IPS DF 19.7 (cell line): ENCODE measurements around the gene MSI2.

Experiments used
- DNase-seq: peaks from one replicate; pipeline ENCODE4 v3.0.0-alpha.2; 2013; ENCODE audit warnings: low read depth, low spot score

The MSI2 gene

DNA sequence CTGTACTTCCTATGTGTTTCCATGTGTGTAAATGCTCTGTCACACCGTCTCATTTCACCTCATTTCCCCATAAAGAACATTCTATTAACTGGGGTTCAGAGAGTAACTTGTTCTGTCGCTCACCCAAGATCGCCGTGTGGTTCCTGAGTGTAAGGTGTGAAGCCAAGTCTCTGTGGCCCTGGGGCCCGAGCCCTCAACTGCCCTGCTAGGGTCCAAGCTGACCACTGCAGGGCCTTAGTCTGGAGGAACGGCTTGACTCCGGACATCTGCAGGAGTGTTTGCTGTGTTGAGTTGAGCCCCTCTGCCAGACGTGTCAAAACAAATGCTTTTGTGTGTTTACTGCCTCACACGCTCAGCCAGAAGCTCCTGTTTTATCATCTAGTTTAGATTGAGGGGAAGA lies 244.7 kb downstream of the MSI2 start:
- no peak for DNase-seq

DNA sequence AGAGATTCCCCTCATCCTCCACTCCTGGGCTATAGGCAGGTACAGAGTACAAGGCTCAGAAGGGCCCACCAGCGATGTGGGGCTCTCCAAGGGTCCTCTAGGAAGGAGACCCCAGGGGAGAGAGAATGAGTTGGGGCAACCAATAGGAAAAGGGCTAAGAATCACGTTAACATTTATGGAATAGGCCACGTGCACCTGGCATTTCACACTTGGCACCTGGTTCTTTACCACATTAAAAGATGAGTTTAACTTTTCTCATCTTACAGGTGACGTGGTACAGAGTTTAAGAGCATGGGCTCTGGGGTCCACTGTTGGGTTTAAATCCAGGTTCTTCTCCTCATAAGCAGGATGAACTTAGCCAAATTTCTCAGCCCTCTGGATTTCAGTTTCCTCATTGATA lies 245.7 kb downstream of the MSI2 start:
- no peak for DNase-seq

DNA sequence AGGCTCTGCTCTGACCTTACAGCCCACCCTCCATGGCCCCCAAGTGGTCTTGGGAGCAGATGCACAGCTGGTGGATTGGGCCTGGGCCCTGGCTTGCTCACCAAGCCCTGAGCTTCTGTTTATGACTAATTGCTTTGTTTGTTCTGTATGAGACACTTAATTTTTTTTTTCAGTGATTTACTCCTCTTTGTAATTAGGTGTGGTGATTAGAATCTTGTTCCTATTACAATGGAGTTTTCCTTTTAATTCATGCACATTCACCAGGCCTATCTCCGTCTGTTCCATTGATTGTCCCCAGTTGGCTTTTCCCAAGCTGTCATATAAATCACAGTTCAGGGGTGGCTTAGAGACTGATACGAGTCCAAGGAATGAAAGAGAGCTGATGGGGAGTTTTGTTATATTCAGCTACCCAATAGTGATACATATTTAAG lies 246.5 kb downstream of the MSI2 start:
- DNase-seq, result no peak

DNA sequence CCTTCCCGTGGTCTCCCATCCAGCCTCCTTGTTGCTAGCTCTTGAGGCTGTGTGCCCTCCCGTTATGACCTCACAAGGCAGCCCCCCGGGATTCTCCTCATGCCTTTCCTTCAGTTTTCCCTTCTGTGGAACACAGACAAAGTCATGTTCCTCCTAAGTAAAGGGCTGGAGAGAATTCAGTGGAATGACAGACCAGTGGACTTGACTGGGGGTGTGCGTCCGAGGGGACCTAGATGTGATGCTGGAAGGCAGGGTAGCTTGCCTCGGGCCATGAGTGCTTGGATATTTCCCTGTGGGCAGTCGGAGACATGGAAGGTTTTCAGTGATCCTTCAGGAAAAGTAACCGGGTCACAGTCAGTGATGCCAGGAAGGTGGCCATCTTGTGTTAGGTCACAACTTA lies 247.9 kb downstream of the MSI2 start:
- no peak for DNase-seq

GRCh38 chr17:57505841-57506773 lies 249.8 kb downstream of the MSI2 start:
- no peak for DNase-seq

- DNase-seq, result no peak
Measured at GRCh38 chr17:57506774-57507127, 250.4 kb downstream of the MSI2 start.

- no peak for DNase-seq
Measured at GRCh38 chr17:57507828-57508227, 251.5 kb downstream of the MSI2 start.

DNA sequence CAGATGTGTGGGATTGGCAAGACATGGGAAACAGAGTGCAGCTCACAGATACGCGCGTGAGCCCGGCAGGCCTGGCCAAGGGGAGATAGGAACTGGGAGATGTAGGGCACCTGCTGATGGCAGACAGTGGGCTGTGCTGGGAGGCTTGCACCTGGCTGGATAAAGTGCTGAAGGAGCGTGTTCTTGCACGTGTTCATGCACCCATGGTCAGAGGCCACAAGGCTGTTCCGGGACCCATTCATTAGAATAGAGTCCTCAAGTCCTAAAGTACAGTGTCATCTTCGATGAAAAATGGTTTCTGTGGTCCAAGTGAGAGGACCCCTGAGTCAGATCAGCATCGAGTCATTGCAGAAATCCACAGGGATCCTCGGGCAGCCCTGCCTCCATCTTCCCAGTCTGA lies 252.3 kb downstream of the MSI2 start:
- no peak for DNase-seq

GRCh38 chr17:57511475-57512123 lies 255.3 kb downstream of the MSI2 start:
- DNase-seq, result no peak

DNA sequence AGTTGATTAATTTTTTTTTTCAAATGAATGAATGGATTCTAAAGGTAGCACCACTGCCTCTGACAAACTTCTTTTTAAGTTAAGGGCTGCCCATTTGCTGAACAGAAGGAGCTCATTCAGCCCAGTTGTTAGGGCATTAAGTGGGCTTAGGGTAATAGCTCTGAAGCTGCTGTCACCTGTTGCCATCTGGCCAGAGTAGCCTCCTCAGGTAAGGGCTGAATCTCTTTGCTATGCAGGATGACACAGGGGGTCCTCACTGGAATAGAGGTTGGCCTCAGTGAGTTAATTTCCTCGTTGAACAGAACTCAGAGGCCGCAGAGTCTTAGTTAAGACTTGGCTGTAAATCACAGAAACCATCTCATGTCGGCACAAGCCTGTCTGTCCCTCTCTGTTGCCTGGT lies 255.9 kb downstream of the MSI2 start:
- DNase-seq, result no peak

DNA sequence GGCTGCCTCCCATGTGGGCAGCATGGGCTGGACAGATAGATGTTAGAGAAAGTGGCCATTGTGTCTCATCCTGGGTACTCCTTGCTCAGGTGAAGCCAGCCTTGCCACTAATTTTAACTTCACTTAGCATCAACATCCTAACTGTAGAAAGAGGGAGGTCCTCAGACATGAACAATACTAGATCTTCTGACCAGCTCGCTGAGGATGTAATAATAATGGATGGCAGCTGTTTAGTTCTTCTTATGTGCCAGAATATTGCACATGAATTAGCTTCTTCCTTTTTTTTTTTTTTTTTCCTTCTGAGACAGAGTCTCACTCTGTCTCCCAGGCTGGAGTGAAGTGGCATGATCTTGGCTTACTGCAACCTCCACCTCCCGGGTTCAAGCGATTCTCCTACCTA lies 256.4 kb downstream of the MSI2 start:
- no peak for DNase-seq

DNA sequence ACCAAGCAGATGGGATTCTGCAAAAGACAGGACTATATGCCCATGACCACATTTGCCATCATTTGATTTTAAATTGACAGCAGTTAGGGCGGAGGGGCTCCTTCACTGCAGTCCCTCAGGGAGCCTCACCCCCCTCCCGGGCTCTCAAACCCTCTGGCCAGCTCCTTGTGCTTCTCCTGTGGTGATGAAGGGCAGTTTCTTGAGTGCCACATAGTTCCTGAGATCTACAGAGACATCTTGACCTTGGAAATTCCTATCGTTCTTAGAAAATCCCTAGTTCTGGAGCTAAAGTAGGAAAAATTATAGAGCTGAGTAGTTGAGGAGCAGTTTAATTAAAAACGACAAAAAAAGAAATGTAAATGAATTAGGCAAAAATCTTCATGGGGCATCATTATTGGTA lies 257.2 kb downstream of the MSI2 start:
- DNase-seq, result no peak

DNA sequence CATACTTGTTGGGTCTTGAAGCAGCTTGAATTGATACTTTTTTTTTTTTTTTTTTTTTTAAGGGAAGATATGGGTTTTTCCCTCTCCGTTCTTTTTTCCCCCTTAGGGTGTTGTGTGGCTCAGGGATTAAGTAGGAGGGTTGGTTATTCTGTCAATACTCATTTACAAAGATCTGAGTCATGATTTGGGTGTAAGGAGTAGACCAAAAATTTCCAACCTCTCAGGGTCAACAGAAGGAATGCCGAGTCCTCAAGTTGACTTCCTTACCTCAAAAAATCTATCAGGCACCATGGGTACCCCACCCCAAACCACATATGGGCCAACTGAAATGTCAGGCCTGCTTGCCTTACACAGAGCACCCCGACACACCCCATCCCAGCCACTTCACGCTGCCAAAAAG lies 258.3 kb downstream of the MSI2 start:
- DNase-seq, result no peak

DNA sequence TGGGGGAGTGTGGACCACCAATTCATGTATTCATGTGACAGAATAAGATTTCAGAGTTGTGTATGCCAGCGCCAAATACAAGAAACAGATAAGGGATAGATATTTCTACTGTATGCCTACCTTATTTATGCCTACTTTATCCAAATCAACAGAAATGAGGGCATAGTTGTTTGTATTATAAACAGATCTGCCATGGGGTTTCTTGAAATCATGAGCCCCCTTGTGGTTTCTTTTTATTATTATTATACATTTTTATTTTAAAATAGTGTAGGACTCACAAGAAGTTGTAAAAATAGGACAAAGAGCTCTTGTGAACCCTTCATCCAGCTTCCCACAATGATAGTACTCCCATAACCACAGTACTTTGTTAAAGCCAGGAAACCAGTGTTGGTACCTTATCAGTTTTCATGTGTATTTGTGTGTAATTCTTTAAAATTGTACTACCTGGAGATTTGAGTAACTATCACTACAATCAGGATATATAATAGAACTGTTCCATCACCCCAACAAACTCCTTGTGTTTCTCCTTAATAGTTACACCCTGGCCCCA lies 259.4 kb downstream of the MSI2 start:
- DNase-seq, result no peak

- DNase-seq, result no peak
Measured at GRCh38 chr17:57516290-57517230, 260.2 kb downstream of the MSI2 start.

DNA sequence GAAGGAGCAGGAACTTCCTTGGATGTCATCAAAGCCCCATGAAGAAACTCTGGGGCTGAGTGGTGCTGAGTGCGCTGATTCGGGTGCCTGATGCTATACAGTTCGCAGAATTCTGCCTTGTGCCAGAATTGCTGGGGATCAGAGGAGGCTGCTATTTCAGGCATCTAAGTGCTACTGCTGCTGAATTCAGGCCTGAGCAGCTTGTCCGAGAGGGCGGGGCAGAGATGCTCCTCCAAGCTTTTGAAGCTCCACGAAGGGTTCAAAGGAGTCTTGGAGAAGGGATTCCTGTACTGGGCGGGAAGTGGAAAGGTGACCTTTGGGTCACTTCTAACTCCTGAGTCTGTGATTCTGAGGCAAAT lies 260.9 kb downstream of the MSI2 start:
- DNase-seq, result no peak

- no peak for DNase-seq
Measured at GRCh38 chr17:57517632-57518456, 261.5 kb downstream of the MSI2 start.

DNA sequence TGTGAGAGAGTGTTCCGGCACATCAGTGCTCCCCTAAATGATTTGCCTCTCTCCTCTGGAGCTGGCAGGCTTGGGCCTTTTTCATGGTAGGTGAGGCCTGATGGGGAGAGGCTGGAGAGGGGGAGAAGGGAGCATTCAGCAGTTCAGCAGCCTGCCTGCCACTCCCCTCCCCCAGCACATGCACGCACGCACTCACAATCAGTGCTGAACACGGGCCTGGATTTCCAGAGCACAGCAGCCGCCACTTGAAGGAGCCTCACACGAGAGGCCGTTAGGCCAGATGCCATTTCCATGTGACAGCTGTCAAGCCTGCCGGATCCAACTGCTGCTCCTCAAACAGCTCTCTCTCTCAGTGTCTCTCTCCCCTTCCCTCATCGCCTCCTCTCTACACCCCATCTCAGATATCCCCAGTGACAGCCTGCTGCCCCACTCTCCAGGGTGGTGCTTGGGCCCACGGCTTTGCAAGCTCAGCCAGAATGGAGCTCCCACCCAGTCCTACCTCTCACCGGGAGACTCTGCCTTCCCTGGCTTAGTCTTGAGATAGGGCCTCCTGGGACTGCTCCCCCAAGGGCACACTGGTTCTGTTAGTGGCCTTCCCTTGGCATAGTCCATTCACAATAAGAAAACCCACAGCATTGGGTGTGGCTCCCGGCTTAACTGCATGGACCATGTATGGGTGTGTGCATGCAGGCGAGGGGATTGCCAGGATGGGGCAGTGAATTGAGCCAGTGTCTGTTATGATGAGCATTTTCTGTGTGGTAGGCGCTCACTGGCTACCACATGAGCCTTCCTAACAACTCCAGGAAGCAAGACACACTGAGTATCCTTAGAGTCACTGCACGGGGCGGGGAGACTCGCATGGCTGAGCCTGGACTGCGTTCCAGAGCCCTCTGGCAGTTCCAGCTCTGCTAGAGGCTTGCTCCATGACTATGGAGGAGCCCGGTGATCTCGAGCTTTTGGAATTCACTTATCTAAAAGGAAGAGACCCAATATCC lies 262.6 kb downstream of the MSI2 start:
- DNase-seq, result no peak

DNA sequence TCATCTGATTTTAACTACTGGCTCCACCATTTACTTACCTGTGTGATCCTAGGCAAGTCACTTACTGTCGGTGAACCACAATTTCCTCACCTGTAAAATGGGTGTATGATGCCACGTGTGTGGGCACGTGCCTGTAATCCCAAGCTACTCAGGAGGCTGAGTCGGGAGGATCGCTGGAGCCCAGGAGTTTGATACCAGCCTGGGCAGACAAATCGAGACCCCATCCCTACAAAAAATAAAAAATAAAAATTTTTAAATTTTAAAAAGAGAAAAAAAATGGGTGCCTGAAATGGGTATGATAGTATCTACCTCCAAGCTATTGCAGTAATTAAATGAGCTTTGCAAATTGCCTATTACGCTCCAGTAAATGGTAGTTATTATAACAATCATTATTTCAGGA lies 263.5 kb downstream of the MSI2 start:
- DNase-seq, result no peak

DNA sequence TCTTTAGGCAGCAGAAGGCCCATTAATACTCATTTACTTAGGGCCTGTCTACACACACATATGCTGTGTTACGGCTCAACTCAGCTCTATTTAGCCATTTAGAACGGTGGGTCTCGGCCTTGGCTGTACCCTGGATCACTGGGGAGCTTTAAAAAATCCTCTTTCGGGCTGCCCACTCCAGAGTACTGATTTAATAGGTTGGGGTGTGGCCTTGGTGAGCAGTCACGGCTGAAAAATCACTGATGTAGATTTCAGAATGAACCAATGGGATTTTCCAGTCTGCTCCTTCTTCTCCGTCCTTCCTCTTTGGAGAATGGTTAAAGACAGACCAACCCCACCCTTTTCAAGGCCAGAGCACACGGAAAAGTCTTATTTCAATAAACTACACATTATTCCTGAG lies 265.3 kb downstream of the MSI2 start:
- DNase-seq, result no peak
